Measurements from ENCODE around the gene RSPH9.
A peak's percentile ranks its signal among the peaks of the same experiment; 100 is the strongest.
"Not testable (repeated sequence)": the region's sequence is repeated elsewhere in the genome, so short reads cannot be mapped to it uniquely, and the experiment has no call there.

RSPH9 gene

DNA sequence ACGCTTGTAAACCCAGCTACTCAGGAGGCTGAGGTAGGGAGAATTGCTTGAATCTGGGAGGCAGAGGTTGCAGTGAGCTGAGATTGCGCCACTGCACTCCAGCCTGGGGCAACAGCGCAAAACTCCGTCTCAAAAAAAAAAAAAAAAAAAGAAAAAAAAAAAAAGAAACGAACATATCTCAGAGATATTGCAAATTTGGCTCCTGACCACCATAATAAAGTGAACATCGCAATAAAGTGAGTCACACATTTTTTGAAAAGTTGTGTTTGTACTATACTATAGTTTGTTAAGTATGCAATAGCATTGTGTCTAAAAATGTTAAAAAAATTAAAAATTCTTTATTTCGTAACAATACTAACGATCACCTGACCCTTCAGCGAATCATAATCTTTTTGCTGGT is 13.3 kb downstream of the RSPH9 start:
- Histone ChIP-seq H3K27ac (ENCODE audit: low read length) (no peak overlapping the region), H3K4me3 (ENCODE audit: low read length) (no peak overlapping the region), H3K36me3 (ENCODE audit: control insufficient read depth, low read depth, low read length) (no peaks in the 10 kb centered on the region), H3K4me1 (ENCODE audit: control insufficient read depth, low read depth, low read length) (peaks cover 4% of the 10 kb centered on the region), H3K27me3 (ENCODE audit: control insufficient read depth, insufficient read depth, low read length) (no peaks in the 10 kb centered on the region), H3K9me3 (ENCODE audit: control insufficient read depth, low read depth, low read length) (no peaks in the 10 kb centered on the region), H3K9ac (ENCODE audit: low read length) (no peak overlapping the region)

- not testable (repeated sequence) for H3K9ac ChIP-seq (ENCODE audit: low read length); H3K27ac ChIP-seq (ENCODE audit: low read length); H3K9me3 ChIP-seq (ENCODE audit: control insufficient read depth, low read depth, low read length); H3K4me1 ChIP-seq (ENCODE audit: control insufficient read depth, low read depth, low read length); H3K27me3 ChIP-seq (ENCODE audit: control insufficient read depth, insufficient read depth, low read length); H3K4me3 ChIP-seq (ENCODE audit: low read length); H3K36me3 ChIP-seq (ENCODE audit: control insufficient read depth, low read depth, low read length)
These were observed 18.1 kb downstream of the RSPH9 start for GRCh38 chr6:43662948-43663347.

DNA sequence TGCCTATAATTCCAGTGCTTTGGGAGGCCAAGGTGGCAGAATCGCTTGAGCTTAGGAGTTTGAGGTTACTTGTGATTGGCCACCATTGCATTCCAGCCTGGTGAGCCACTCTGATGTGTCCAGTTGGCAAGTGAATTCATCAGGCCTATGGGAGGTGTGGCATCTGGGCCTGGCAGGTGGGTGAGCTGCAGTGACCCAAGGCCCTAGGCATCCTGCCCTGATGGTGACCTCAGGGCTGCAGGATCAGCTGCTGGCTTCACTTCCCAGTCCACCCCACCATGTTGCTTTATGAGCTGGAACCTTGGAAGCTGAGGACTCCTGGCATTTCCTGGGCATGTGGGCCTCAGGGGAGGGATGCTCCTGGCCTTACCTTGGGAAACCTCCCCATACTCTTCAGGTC is 20.5 kb downstream of the RSPH9 start:
- Histone ChIP-seq H3K27ac (ENCODE audit: low read length) (no peak overlapping the region), H3K9me3 (ENCODE audit: control insufficient read depth, low read depth, low read length) (no peaks in the 10 kb centered on the region), H3K27me3 (ENCODE audit: control insufficient read depth, insufficient read depth, low read length) (no peaks in the 10 kb centered on the region), H3K4me1 (ENCODE audit: control insufficient read depth, low read depth, low read length) (peaks cover 18% of the 10 kb centered on the region), H3K4me3 (ENCODE audit: low read length) (no peak overlapping the region), H3K9ac (ENCODE audit: low read length) (no peak overlapping the region), H3K36me3 (ENCODE audit: control insufficient read depth, low read depth, low read length) (no peaks in the 10 kb centered on the region)

DNA sequence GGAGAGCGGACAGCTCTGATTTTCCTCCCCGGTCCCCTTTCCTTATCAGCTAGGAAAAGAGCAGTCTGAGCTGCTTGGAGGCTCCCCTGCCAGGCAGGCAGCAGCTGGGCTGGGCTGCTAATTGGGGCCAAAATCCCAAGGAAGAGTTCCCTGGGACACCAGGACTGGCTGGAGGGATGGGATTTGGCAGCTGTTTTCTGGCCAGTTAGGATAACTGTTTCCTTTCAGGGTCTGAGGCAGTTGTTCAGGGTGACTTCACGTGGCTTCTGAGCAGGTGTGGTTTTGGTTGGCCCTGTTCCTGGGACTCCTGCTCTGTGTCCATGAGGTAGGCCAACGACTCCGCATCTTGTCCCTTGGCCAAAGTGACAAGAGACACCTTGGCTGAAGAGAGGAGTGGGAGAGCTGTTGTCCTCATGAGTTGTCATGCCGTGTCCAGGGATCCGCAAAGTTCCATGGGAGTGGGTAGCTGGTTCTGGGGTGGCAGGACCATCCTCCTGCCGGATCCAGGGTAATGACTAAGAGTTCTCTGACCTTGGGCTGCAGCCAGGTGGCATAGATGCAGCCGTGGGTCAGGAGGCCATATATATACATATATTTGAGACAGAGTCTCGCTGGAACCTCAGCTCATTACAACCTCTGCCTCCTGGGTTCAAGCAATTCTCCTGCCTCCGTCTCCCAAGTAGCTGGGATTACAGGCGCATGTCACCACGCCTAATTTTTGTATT is 21.5 kb downstream of the RSPH9 start:
- no peak overlapping the region for H3K27ac ChIP-seq (ENCODE audit: low read length)
- no peak overlapping the region for H3K9ac ChIP-seq (ENCODE audit: low read length)
- peaks cover 8% of the 10 kb centered on the region for H3K36me3 ChIP-seq (ENCODE audit: control insufficient read depth, low read depth, low read length)
- H3K4me1 ChIP-seq (ENCODE audit: control insufficient read depth, low read depth, low read length) = peaks cover 18% of the 10 kb centered on the region
- H3K27me3 ChIP-seq (ENCODE audit: control insufficient read depth, insufficient read depth, low read length) = no peaks in the 10 kb centered on the region
- no peaks in the 10 kb centered on the region for H3K9me3 ChIP-seq (ENCODE audit: control insufficient read depth, low read depth, low read length)
- no peak overlapping the region for H3K4me3 ChIP-seq (ENCODE audit: low read length)

- H3K27ac ChIP-seq (ENCODE audit: low read length) = no peak overlapping the region
- peak overlapping the region; percentile 54 for H3K4me3 ChIP-seq (ENCODE audit: low read length)
- peaks cover 15% of the 10 kb centered on the region for H3K36me3 ChIP-seq (ENCODE audit: control insufficient read depth, low read depth, low read length)
- no peaks in the 10 kb centered on the region for H3K9me3 ChIP-seq (ENCODE audit: control insufficient read depth, low read depth, low read length)
- H3K9ac ChIP-seq (ENCODE audit: low read length) = no peak overlapping the region
- H3K27me3 ChIP-seq (ENCODE audit: control insufficient read depth, insufficient read depth, low read length) = no peaks in the 10 kb centered on the region
- H3K4me1 ChIP-seq (ENCODE audit: control insufficient read depth, low read depth, low read length) = peaks cover 18% of the 10 kb centered on the region
These were observed 22.7 kb downstream of the RSPH9 start for GRCh38 chr6:43667245-43668150.

- H3K9me3 ChIP-seq (ENCODE audit: control insufficient read depth, low read depth, low read length) = no peaks in the 10 kb centered on the region
- H3K4me1 ChIP-seq (ENCODE audit: control insufficient read depth, low read depth, low read length) = peaks cover 18% of the 10 kb centered on the region
- H3K36me3 ChIP-seq (ENCODE audit: control insufficient read depth, low read depth, low read length) = peaks cover 16% of the 10 kb centered on the region
- no peaks in the 10 kb centered on the region for H3K27me3 ChIP-seq (ENCODE audit: control insufficient read depth, insufficient read depth, low read length)
- H3K4me3 ChIP-seq (ENCODE audit: low read length) = peak overlapping the region; percentile 54
- H3K9ac ChIP-seq (ENCODE audit: low read length) = no peak overlapping the region
- no peak overlapping the region for H3K27ac ChIP-seq (ENCODE audit: low read length)
These were observed 23.6 kb downstream of the RSPH9 start for GRCh38 chr6:43668151-43669028.

DNA sequence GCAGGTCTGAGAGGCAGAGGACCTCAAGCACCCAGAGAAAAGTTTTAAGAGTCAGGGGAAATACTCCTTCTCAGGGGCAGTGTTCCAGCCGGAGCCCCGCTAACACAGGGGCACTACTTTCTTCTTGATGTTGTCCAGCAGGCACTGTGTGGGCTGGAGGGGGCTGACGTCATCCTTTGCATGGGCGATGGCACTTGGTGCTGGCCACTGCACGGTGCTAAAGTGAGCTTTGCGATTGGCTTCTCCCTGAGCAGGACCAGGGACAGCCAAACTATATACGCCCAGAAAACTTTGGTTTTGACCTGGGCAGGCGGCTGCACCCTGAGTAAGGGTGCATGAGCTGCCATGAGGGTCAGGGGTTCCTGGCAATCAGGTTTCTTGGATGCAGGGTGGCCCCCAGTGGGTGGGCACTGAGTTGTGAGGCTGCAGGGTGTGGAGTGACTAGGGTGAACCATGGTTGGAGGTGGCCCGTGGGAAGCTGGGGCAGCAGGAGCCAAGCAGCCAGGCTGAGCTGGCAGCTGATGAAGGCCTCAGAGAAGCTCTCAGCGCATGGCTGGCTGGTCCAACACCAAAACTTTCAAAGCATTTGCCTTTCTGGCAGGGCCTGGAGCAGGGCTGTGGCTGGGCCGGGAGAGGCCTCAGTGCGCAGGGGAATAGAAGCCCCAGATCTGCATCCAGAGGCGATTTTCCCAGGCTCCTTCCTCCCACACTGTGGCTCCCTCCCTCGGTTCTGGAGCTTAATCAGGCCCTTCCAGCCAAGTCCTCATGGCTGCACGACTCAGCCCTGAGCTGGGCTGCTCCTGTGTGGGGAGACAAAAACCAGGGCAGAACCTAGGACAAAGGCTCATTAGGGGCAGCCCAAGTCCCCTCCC is 24.4 kb downstream of the RSPH9 start:
- H3K4me1 ChIP-seq (ENCODE audit: control insufficient read depth, low read depth, low read length) = peaks cover 18% of the 10 kb centered on the region
- H3K36me3 ChIP-seq (ENCODE audit: control insufficient read depth, low read depth, low read length) = peaks cover 25% of the 10 kb centered on the region
- H3K27ac ChIP-seq (ENCODE audit: low read length) = no peak overlapping the region
- no peak overlapping the region for H3K9ac ChIP-seq (ENCODE audit: low read length)
- H3K27me3 ChIP-seq (ENCODE audit: control insufficient read depth, insufficient read depth, low read length) = no peaks in the 10 kb centered on the region
- H3K4me3 ChIP-seq (ENCODE audit: low read length) = no peak overlapping the region
- H3K9me3 ChIP-seq (ENCODE audit: control insufficient read depth, low read depth, low read length) = no peaks in the 10 kb centered on the region

- H3K36me3 ChIP-seq (ENCODE audit: control insufficient read depth, low read depth, low read length) = peaks cover 32% of the 10 kb centered on the region
- no peak overlapping the region for H3K27ac ChIP-seq (ENCODE audit: low read length)
- no peaks in the 10 kb centered on the region for H3K9me3 ChIP-seq (ENCODE audit: control insufficient read depth, low read depth, low read length)
- H3K9ac ChIP-seq (ENCODE audit: low read length) = no peak overlapping the region
- H3K4me3 ChIP-seq (ENCODE audit: low read length) = no peak overlapping the region
- peaks cover 18% of the 10 kb centered on the region for H3K4me1 ChIP-seq (ENCODE audit: control insufficient read depth, low read depth, low read length)
- H3K27me3 ChIP-seq (ENCODE audit: control insufficient read depth, insufficient read depth, low read length) = no peaks in the 10 kb centered on the region
These were observed 25.2 kb downstream of the RSPH9 start for GRCh38 chr6:43669922-43670622.

- H3K27me3 ChIP-seq (ENCODE audit: control insufficient read depth, insufficient read depth, low read length) = no peaks in the 10 kb centered on the region
- peaks cover 38% of the 10 kb centered on the region for H3K36me3 ChIP-seq (ENCODE audit: control insufficient read depth, low read depth, low read length)
- H3K4me3 ChIP-seq (ENCODE audit: low read length) = no peak overlapping the region
- H3K4me1 ChIP-seq (ENCODE audit: control insufficient read depth, low read depth, low read length) = peaks cover 18% of the 10 kb centered on the region
- no peaks in the 10 kb centered on the region for H3K9me3 ChIP-seq (ENCODE audit: control insufficient read depth, low read depth, low read length)
- H3K27ac ChIP-seq (ENCODE audit: low read length) = no peak overlapping the region
- H3K9ac ChIP-seq (ENCODE audit: low read length) = no peak overlapping the region
These were observed 25.8 kb downstream of the RSPH9 start for GRCh38 chr6:43670623-43670986.

DNA sequence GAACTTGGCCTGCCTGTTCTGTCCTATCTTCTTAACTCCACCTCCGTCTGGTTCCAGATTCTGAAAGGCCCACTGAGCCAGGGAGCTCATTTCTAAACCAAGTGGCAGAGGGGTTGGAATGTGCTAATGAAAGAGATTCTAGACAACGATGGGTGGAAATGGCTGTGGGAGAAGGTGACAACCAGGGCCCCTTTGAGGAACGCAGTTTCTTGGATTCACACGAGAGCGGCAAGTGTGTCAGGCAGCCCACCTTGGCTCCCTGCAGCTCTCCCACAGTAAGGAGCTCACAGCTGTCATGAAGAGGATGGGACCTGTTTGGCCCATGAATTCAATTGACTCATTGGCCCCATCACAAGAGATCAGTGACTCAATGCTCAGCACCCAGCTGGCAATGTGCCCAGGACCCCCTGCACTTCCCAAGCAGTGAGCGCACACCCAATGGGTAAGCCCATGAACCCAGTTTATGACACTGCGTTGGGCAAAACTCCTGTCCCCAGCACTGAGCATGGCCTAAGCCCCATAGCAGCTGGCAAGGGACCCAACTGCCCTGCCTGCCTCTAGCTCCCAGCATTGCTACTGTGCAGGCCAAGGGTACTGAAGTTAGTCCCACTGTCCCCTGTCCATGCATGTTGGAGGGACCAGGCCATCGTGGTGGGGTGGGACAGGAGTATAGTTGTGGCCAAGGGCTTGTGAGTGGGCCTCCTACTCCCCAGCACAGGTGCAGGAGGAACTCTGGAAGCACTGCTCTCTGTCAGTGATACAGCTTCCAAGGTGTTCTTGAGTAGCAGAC is 26.4 kb downstream of the RSPH9 start:
- Histone ChIP-seq H3K9me3 (ENCODE audit: control insufficient read depth, low read depth, low read length) (no peaks in the 10 kb centered on the region), H3K9ac (ENCODE audit: low read length) (no peak overlapping the region), H3K27me3 (ENCODE audit: control insufficient read depth, insufficient read depth, low read length) (no peaks in the 10 kb centered on the region), H3K4me1 (ENCODE audit: control insufficient read depth, low read depth, low read length) (peaks cover 18% of the 10 kb centered on the region), H3K36me3 (ENCODE audit: control insufficient read depth, low read depth, low read length) (peaks cover 39% of the 10 kb centered on the region), H3K4me3 (ENCODE audit: low read length) (no peak overlapping the region), H3K27ac (ENCODE audit: low read length) (no peak overlapping the region)
